ENCODE results near the gene NUDCD2.
"Not testable (repeated sequence)": the region's sequence is repeated elsewhere in the genome, so short reads cannot be mapped to it uniquely, and the experiment has no call there.

NUDCD2 gene

GRCh38 chr5:163426128-163426527, 33.8 kb downstream of the NUDCD2 start:
- DNase-seq (ENCODE audit: low spot score), result not testable (repeated sequence)

- DNase-seq (ENCODE audit: low spot score), result no peak
Observed at GRCh38 chr5:163424836-163425235, 35.1 kb downstream of the NUDCD2 start.

GRCh38 chr5:163415673-163416072, 44.2 kb downstream of the NUDCD2 start:
- not testable (repeated sequence) for DNase-seq (ENCODE audit: low spot score)

- DNase-seq (ENCODE audit: low spot score), result no peak
Observed at GRCh38 chr5:163410505-163410904, 49.4 kb downstream of the NUDCD2 start.

GRCh38 chr5:163409384-163409783, 50.5 kb downstream of the NUDCD2 start:
- no peak for DNase-seq (ENCODE audit: low spot score)

- DNase-seq (ENCODE audit: low spot score), result peak; percentile 67
Observed at GRCh38 chr5:163408311-163408923, 51.5 kb downstream of the NUDCD2 start.

GRCh38 chr5:163407034-163407655, 52.8 kb downstream of the NUDCD2 start:
- DNase-seq (ENCODE audit: low spot score), result no peak

- DNase-seq (ENCODE audit: low spot score), result no peak
Observed at GRCh38 chr5:163404364-163405173, 55.3 kb downstream of the NUDCD2 start.

- DNase-seq (ENCODE audit: low spot score), result no peak
Observed at GRCh38 chr5:163402007-163402406, 57.9 kb downstream of the NUDCD2 start.

GRCh38 chr5:163401271-163401670, 58.6 kb downstream of the NUDCD2 start:
- DNase-seq (ENCODE audit: low spot score), result no peak

- DNase-seq (ENCODE audit: low spot score), result no peak
Observed at GRCh38 chr5:163399923-163400322, 60.0 kb downstream of the NUDCD2 start.

- no peak for DNase-seq (ENCODE audit: low spot score)
Observed at GRCh38 chr5:163397354-163397753, 62.5 kb downstream of the NUDCD2 start.

- not testable (repeated sequence) for DNase-seq (ENCODE audit: low spot score)
Observed at GRCh38 chr5:163396818-163397340, 63.0 kb downstream of the NUDCD2 start.
